Epithelial cell of proximal tubule (primary cell): ENCODE results near the gene TMEM248. TPM values are rescaled to one million over a fixed set of nuclear protein-coding genes. Genes with fewer than 3 reads are reported as not detected.
"Not testable (repeated sequence)": the region's sequence is repeated elsewhere in the genome, so short reads cannot be mapped to it uniquely, and the experiment has no call there.

Experiments
- DNase-seq: peaks from one replicate; pipeline ENCODE4 v3.0.0-alpha.2; 2011; ENCODE audit warnings: low read depth
- H3K4me3 ChIP-seq: 2 replicates; pipeline ENCODE4 v1.5.1; 2011; ENCODE audit warnings: low read depth, mild to moderate bottlenecking, low read length
- CTCF ChIP-seq: conservative IDR thresholded peaks from 2 replicates; pipeline ENCODE4 v1.5.1; 2012; ENCODE audit warnings: low read depth, mild to moderate bottlenecking, low read length
- total RNA-seq: library from RNA; depleted of rRNA; stranded (reverse); fragments of >200 nt; gene quantifications from 2 replicates; pipeline ENCODE4 v1.2.3, GENCODE V29; 2015

Gene TMEM248
- 58.6 and 96.4 TPM in 2 replicates for total RNA-seq

GRCh38 chr7:66920769-66921395, at the start of gene TMEM248:
Gene TMEM248 (plus strand): TSS chr7:66921225. CDS start chr7:66941866, 20,641 bp downstream.
- no peak for TF ChIP-seq CTCF
- H3K4me3 ChIP-seq: peak within 1 kb of the TSS; percentile 83
- no peak for DNase-seq

- TF ChIP-seq CTCF: no peak
- no peak for DNase-seq
- no peak overlapping the region for H3K4me3 ChIP-seq
These were observed 47.5 kb upstream of the TMEM248 start for GRCh38 chr7:66873476-66873875.

- no peak for TF ChIP-seq CTCF
- no peak overlapping the region for H3K4me3 ChIP-seq
- DNase-seq: no peak
These were observed 43.3 kb upstream of the TMEM248 start for GRCh38 chr7:66877577-66878300.

- not testable (repeated sequence) for H3K4me3 ChIP-seq, DNase-seq
These were observed 42.7 kb upstream of the TMEM248 start for GRCh38 chr7:66878301-66878685.

- no peak for TF ChIP-seq CTCF
These were observed 41.0 kb upstream of the TMEM248 start for GRCh38 chr7:66880053-66880452.

GRCh38 chr7:66880577-66880976, 40.4 kb upstream of the TMEM248 start:
- not testable (repeated sequence) for H3K4me3 ChIP-seq, DNase-seq

More at GRCh38 chr7:66880053-66880452, 41.0 kb upstream of the TMEM248 start:
- H3K4me3 ChIP-seq: no peak overlapping the region
- DNase-seq: no peak

GRCh38 chr7:66883716-66884115, 37.3 kb upstream of the TMEM248 start:
- DNase-seq: peak; percentile 7
- TF ChIP-seq CTCF: no peak
- H3K4me3 ChIP-seq: no peak overlapping the region

GRCh38 chr7:66884556-66884955, 36.5 kb upstream of the TMEM248 start:
- not testable (repeated sequence) for H3K4me3 ChIP-seq, DNase-seq
